ENCODE measurements around the gene CXorf58.
"Not testable (repeated sequence)": the region's sequence is repeated elsewhere in the genome, so short reads cannot be mapped to it uniquely, and the experiment has no call there.

The CXorf58 gene

GRCh38 chrX:23907498-23908218 is at the start of gene CXorf58, which contains the start of gene APOO:
CXorf58 (plus strand) TSS chrX:23908006; CDS start chrX:23910303, 2,297 bp downstream.
APOO (minus strand) TSS chrX:23907938; CDS start chrX:23907702, 236 bp downstream.
- ChIA-PET CTCF (interaction anchor here (0.7 to 1.1 kb wide), 3 partner anchors 8 to 221 kb away, joined by 3 to 4 read pairs (median 3); no protein-coding TSS in a partner anchor), POLR2A (ENCODE audit: low non-redundant PET) (interaction anchor here (0.5 to 1.1 kb wide), 3 partner anchors 81 to 146 kb away, joined by 3 to 5 read pairs (median 3); partner anchors contain the start of gene SAT1)
- TF ChIP-seq, protein P1, sequence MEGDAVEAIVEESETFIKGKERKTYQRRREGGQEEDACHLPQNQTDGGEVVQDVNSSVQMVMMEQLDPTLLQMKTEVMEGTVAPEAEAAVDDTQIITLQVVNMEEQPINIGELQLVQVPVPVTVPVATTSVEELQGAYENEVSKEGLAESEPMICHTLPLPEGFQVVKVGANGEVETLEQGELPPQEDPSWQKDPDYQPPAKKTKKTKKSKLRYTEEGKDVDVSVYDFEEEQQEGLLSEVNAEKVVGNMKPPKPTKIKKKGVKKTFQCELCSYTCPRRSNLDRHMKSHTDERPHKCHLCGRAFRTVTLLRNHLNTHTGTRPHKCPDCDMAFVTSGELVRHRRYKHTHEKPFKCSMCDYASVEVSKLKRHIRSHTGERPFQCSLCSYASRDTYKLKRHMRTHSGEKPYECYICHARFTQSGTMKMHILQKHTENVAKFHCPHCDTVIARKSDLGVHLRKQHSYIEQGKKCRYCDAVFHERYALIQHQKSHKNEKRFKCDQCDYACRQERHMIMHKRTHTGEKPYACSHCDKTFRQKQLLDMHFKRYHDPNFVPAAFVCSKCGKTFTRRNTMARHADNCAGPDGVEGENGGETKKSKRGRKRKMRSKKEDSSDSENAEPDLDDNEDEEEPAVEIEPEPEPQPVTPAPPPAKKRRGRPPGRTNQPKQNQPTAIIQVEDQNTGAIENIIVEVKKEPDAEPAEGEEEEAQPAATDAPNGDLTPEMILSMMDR (conservative IDR thresholded peaks at IDR 0.05; ENCODE audit: low read depth): peak; percentile 72
- H3K27ac ChIP-seq: peak within 1 kb of the TSS; percentile 96
- DNase-seq (ENCODE audit: low spot score): peak; percentile 72

GRCh38 chrX:23859238-23859637 is 48.6 kb upstream of the CXorf58 start:
- CTCF ChIA-PET: not testable (repeated sequence)

DNA sequence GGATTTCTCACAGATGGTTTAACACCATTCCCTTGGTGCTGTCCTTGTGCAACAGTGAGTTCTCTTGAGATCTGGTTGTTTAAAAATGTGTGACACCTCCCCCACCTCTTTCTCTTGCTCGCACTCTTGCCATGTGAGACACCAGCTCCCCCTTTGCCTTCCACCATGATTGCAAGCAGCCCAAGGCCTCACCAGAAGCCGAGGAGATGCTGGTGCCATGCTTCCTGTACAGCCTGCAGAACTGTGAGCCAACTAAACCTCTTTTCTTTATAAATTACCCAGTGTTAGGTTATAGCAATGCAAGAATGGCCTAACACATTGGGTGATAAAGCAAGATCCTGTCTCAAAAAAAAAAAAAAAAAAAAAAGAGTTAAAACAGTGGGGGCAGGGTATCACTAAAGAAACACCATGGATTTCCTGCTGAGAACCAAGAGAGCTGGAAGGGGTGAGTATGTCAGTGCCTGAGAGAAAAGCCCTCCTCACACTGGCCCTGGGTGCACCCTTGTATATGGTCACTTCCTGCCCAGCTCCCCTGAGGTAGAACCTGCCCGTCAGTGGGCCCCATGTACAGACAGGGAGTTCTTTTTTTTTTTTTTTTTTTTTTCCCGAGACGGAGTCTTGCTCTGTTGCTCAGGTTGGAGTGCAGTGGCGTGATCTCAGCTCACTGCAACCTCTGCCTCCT is 46.5 kb upstream of the CXorf58 start:
- H3K27ac ChIP-seq: no peak overlapping the region
- DNase-seq (ENCODE audit: low spot score): no peak
- TF ChIP-seq, protein P1 (conservative IDR thresholded peaks at IDR 0.05; ENCODE audit: low read depth): no peak
- POLR2A ChIA-PET (ENCODE audit: low non-redundant PET): no interaction called here
- CTCF ChIA-PET: no interaction called here

More at GRCh38 chrX:23859238-23859637, 48.6 kb upstream of the CXorf58 start:
- POLR2A ChIA-PET (ENCODE audit: low non-redundant PET); H3K27ac ChIP-seq; DNase-seq (ENCODE audit: low spot score): not testable (repeated sequence)

DNA sequence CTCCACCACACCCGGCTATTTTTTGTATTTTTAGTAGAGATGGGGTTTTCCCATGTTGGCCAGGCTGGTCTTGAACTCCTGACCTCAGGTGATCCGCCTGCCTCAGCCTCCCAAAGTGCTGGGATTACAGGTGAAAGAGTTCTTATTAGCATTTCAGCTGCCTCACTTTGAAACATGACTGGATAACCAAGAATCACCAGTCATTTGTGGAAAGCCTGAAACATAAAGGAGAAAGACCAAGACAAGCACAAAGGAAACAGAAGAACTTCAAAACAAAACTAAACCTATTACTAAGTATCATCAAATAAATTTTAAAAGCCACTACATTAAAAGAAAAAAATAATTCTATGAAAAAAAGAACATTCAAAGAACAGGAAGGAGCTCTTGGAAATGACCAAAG is 45.9 kb upstream of the CXorf58 start:
- CTCF ChIA-PET; DNase-seq (ENCODE audit: low spot score); H3K27ac ChIP-seq; POLR2A ChIA-PET (ENCODE audit: low non-redundant PET): not testable (repeated sequence)

DNA sequence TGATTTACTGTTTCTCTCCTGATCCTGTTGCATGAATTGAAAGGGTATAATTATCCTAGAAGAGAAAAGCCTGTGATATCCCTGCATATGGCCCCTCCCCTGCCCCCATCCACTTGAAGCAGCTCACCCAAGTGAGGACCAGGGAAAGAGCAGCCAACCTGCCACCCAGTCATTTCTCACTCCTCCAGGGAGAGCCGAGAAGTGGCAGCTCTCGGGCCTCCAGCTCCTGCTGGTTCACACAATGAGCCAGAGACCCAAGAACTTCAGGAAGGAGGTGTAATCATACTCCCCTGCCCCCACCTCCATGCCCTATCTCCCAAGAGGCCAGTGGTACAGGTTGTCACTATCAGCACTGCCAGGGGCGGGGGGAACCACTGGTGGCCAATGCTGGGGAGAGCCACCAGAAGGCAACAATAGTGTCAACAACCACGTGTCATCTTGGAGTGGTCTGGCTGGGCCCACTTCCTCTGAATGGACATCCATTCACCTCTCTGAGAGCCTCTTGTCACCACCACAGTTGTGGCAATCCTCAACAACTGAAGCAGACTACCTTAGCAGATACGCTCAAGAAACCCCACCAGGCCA is 43.0 kb upstream of the CXorf58 start:
- POLR2A ChIA-PET (ENCODE audit: low non-redundant PET): no interaction called here
- CTCF ChIA-PET: no interaction called here
- TF ChIP-seq, protein P1 (conservative IDR thresholded peaks at IDR 0.05; ENCODE audit: low read depth): no peak
- DNase-seq (ENCODE audit: low spot score): no peak
- no peak overlapping the region for H3K27ac ChIP-seq

DNA sequence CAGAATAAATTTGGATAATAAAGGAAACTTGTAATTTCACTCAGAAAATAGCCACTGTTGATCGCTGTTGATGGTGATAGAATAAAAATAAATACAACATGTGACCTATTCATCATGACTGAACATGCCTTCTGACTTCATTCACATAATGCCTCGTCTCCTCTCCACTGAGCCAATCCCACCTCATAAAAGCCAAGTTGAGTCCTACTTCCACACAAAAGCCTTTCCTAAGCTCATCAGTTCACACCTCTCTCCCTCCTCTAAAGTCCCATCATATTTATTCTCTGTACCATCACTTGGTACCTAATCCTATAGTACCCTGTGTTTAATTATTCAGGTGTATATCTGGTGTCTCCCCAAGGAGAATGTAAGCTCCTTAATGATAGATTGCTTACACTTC is 37.8 kb upstream of the CXorf58 start:
- ChIA-PET CTCF (interaction anchor here (0.6 kb wide), 1 partner anchor 156 kb away, joined by 4 read pairs; no protein-coding TSS in a partner anchor), POLR2A (ENCODE audit: low non-redundant PET) (no interaction called here)
- no peak for DNase-seq (ENCODE audit: low spot score)
- no peak overlapping the region for H3K27ac ChIP-seq
- TF ChIP-seq, protein P1 (conservative IDR thresholded peaks at IDR 0.05; ENCODE audit: low read depth): no peak

DNA sequence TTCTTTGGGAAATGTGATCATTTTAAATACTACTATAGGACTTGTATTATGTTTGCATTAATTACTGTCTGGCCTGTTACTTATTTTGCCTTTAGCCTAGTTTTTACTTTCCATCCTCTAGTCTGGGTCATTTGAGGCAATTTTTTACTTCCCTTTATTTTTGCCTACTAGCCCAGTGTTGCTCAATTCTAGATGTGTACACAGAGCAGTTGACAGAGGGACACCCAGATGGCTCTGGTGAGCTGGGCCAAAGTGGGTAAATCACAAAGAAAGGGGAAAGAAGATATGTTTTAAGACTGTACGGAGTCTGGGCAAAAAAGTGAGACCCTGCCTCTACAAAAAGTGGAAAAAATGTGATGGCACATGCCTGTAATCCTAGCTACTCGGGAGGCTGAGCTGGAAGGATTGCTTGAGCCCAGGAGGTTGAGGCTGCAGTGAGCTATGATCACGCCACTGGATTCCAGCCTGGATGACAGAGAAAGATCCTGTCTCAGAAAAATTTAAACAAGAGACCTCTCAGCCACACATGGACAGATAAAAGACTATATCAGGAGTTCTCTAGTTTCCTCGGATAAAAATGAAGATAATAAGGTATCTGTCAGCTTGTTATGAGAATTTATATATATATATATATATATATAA is 35.8 kb upstream of the CXorf58 start:
- no peak overlapping the region for H3K27ac ChIP-seq
- CTCF ChIA-PET: no interaction called here
- TF ChIP-seq, protein P1 (conservative IDR thresholded peaks at IDR 0.05; ENCODE audit: low read depth): no peak
- no peak for DNase-seq (ENCODE audit: low spot score)
- POLR2A ChIA-PET (ENCODE audit: low non-redundant PET): interaction anchor here (0.6 kb wide), 1 partner anchor 89 kb away, joined by 4 read pairs; the partner anchor contains the start of gene SAT1

All from RWPE1 (cell line).